Activated gamma-delta T cell treated with Interleukin-2 at 50 U/mL for 16 hours (primary cell): ENCODE data around the gene USP6.
"Not testable (repeated sequence)": the region's sequence is repeated elsewhere in the genome, so short reads cannot be mapped to it uniquely, and the experiment has no call there.

Experiments
- DNase-seq: peaks from one replicate; pipeline ENCODE4 v3.0.0-alpha.2; 2020

USP6 gene

GRCh38 chr17:5122586-5123342 is 6.9 kb downstream of the USP6 start:
- DNase-seq: no peak

- no peak for DNase-seq
These were observed 7.7 kb downstream of the USP6 start for GRCh38 chr17:5123343-5124124.

GRCh38 chr17:5124125-5124760 is 8.4 kb downstream of the USP6 start:
- not testable (repeated sequence) for DNase-seq

DNA sequence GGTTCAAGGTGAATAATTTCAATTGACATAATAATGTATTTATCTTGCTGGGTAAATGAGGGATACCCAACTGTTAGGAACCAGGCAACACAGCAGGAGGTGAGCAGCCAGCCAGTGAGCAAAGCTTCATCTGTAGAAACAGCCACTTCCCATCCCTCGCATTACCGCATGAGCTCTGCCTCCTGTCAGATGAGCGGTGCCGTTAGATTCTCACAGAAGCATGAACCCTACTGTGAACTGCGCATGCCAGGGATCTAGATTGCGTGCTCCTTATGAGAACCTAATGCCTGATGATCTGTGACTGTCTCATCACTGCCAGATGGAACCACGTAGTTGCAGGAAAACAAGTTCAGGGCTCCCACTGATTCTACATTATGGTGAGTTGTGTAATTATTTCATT is 9.1 kb downstream of the USP6 start:
- DNase-seq: not testable (repeated sequence)

DNA sequence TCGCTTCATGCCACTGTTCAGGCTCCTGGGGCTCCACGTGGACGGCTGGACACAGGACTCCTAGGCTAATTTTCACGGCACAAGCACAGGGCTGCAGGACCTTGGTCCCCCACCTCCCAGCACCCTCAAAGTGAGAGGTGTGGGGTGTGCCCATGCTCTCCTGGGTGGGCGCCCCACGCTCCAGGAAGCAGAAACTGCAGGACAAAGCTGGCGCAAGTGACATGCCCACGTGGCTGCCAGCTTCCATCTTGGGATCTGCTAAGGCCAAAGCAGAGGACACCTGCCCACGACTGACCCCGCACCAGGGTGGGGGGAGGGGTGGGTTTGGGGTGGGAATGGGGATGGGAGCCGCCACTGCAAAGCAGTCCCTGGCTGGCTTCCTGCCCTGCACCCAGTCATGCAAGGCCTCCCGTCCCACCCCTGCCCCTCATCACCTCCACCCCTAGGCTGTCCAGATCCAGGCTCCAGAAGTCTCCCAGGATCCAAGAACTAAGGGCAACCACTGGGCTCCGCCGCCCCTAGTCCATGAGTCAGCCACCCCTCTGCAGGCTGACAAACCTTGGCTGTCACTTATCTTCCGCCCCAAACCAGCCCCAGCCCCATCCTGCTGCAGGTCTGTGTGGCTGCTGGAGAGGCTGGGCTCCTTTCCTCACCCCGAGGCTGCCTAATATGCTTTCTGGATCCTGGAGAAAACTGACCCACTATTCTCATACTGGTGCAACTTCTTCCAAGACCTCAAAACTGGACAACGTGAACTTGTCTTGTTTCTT is 11.1 kb downstream of the USP6 start:
- no peak for DNase-seq

GRCh38 chr17:5127910-5128309 is 12.1 kb downstream of the USP6 start:
- no peak for DNase-seq

DNA sequence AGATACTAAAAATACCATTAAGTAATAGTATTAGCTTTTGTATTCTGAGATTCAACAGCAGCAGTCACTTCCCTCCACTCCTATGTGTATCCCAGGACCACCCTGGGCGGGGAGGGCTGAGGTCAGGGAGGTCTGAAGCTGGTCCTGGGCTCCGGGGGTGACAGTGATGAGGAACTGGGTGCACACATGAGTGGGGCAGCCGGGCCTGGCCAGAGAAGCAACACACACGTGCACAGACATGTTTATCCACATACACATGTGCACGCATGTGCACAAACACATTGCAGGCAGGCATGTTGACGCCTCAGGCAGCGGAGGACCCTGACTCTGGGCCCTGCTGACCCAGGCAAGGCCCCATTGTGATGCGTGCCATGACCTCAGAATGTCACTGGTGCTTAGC is 12.6 kb downstream of the USP6 start:
- DNase-seq: not testable (repeated sequence)

- no peak for DNase-seq
These were observed 13.2 kb downstream of the USP6 start for GRCh38 chr17:5128905-5129535.

- DNase-seq: not testable (repeated sequence)
These were observed 13.9 kb downstream of the USP6 start for GRCh38 chr17:5129770-5130169.

GRCh38 chr17:5130261-5130660 is 14.4 kb downstream of the USP6 start:
- not testable (repeated sequence) for DNase-seq

DNA sequence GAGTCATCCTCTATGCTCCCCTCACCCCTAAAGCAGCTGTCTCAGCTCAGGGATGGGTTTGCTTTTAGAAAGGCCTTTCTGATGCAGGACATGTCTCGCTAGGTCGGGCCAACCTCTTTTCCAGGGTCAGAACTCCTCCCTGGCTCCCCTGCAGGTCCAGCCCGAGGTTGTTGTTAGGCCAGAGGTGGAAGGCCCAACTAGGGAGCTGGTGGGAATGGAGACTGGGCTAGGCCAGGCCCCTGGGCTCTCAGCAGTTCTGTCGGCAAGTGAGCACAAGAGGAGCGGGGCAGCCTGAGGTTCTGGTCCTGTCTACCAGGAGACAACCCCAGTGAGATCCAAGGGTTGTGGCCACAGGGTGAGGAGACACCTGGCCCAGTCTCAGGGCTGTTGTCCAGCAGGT is 14.9 kb downstream of the USP6 start:
- DNase-seq: not testable (repeated sequence)

GRCh38 chr17:5131146-5131715 is 15.4 kb downstream of the USP6 start:
- DNase-seq: no peak

- DNase-seq: not testable (repeated sequence)
These were observed 16.1 kb downstream of the USP6 start for GRCh38 chr17:5131799-5132502.

GRCh38 chr17:5132503-5133225 is 16.8 kb downstream of the USP6 start:
- not testable (repeated sequence) for DNase-seq

GRCh38 chr17:5133311-5133710 is 17.5 kb downstream of the USP6 start:
- no peak for DNase-seq

DNA sequence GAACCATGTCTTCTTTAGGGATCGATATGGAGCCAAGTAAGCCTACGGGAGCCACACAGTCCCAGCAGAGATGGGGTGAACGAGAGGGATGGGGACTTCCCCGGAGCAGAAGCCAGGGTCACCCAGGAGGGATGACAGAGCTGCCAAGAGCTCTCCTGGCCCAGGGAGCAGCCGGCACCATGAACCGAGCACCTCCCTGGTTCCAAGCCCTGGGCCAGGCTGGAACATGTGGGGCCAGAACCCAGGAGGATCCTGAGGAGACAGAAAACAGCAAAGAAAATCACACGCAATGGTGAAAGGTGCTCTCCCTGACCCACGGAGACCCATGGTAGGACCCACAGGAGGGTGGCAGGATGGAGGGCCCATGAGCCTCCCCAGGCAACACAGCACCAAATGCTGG is 18.1 kb downstream of the USP6 start:
- DNase-seq: not testable (repeated sequence)

GRCh38 chr17:5134571-5134970 is 18.7 kb downstream of the USP6 start:
- DNase-seq: not testable (repeated sequence)

- not testable (repeated sequence) for DNase-seq
These were observed 19.4 kb downstream of the USP6 start for GRCh38 chr17:5135131-5135712.

DNA sequence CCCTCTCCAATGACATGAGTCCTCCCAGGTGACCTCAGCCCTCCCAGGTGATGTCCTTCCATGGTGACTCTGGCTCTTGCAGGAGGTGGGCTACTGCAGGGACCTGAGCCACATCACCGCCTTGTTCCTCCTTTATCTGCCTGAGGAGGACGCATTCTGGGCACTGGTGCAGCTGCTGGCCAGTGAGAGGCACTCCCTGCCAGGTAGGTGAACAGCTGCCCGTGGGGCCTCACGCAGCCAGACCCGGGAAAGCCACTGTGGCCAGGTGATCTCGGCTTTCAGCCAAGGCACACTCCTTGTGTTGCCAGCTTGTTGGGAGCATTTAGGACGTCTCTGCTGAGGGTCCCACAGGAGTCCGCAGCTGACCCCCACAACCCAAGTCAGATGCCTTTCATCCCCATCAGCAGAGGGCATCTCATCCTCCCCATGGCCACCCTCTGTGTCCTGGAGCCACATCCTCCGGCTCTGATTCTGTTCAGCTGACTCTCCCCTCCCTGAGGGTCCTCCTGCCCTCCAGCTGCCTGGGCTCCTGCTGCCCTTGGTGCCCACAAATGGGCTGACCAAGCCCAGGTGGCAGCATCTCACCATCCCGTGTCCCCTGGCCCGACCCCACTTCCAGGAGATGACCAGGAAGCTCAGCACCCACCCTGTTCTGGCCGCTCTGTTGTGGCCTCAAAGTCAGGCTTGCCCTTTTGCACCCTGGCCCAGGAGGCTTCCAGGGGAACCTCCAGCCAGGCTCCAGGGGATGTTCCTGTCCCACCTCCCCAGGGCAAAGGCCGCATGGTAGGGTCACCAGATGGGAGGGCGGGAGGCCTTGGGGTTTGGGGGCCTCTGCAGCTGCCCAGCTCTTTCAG is 20.1 kb downstream of the USP6 start:
- no peak for DNase-seq
